ENCODE results near the gene METTL2A.
"Not testable (repeated sequence)": the region's sequence is repeated elsewhere in the genome, so short reads cannot be mapped to it uniquely, and the experiment has no call there.

Gene METTL2A

GRCh38 chr17:62473030-62473982, 49.6 kb downstream of the METTL2A start:
- DNase-seq = not testable (repeated sequence)

- DNase-seq = not testable (repeated sequence)
Measured at GRCh38 chr17:62477111-62477510, 53.4 kb downstream of the METTL2A start.

DNA sequence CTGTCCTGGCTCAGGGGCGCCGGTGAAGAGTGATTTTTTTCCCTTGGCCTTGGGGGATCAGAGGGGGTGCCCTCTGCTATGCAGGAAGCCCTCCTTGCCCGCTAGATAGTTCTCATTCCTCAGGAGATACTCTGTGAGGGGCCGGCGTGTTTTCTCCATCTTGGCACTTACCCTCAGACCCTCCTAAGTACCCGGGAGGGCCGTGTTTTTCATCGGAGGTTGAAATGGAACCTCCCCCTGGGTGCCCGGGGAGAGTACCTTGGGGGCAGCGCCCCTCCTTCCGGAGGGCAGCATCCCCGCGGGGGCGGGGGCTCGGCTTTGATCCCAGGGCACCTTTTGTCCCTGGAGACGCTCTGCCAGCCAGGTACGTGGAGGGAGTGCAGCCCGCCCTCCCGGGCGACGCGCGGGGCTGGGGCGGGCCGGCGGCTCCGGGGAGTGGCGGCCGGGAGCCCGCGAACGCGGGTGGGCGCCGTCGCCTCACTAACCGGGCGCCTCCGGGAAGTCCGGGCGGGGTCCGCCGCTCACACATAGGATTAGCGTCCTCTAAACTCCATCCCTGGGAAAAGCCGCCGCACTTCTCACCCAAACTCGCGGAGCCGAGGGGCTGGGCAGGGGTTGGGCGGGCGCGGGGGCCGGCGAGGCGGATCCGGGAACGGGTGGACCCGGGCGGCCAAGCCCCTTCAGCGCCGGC, 54.2 kb downstream of the METTL2A start:
- peak; percentile 21 for DNase-seq

DNA sequence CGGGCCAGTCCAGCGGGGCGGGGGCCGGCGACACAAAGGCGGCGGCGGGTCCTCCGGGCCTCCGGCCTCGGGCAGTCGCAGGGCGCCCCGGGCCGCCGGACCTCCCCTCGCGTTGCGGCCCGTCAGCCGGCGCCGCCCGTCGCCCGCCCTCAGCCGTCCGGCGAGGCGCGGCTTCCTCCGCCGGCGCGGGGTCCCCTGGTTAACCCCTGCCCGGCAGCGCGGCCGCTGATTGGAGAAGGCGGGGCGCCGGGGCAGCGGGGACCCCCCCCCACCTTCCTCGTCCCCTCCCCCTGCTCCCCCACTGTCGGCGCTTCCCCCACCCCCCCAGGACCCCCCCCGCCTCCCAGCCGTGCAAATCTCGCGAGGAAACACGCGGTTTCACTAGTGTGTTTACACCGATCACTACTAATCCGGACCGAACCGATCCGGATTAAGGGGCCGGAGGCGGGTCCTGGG, 54.8 kb downstream of the METTL2A start, which contains the start of gene TLK2:
TLK2 (plus strand) TSS at position 402 of the 456 bp plus-strand sequence. CDS start 2,301 bp downstream, outside the sequence.
- DNase-seq = peak; percentile 69

DNA sequence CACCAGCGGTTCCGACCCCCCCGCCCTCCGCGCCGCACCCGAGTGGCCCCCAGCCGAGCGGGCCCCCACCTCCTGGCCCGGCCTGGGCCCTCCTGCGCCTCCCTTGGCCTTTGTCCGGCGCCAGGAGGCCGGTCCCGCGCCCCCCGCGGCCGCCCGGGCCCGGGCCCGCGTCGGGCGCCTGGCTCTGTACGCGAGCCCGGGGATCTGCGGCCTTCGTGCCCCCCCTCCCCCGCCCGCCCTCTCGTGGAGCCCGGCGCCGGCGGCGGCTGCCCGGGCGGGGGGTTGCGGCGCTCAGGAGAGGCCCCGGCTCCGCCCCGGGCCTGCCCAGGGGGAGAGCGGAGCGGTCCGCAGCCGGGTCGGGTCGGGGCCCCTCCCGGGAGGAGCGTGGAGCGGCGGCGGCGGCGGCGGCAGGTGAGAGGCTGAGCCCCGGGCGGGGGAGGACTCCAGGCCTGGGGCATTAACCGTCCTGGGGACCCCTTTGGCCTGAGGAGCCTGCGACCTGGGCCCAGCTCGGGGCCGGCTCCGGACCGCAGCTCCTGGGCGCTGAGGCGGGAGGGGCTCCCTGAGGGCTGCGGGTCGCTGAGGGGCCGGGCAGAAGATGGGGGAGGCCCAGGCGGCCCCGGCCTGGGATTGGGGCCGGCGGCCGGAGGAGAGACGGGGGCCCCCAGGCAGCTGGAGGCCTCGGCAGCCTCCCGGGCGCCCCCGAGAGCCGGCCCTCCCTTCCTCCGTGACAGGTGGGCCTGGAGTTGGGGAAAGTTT, 55.4 kb downstream of the METTL2A start:
- not testable (repeated sequence) for DNase-seq

GRCh38 chr17:62479639-62480258, 56.1 kb downstream of the METTL2A start:
- DNase-seq = not testable (repeated sequence)

GRCh38 chr17:62482553-62482952, 58.9 kb downstream of the METTL2A start:
- not testable (repeated sequence) for DNase-seq

GRCh38 chr17:62490990-62491389, 67.3 kb downstream of the METTL2A start:
- DNase-seq = not testable (repeated sequence)

- not testable (repeated sequence) for DNase-seq
Measured at GRCh38 chr17:62493049-62493655, 69.5 kb downstream of the METTL2A start.

- not testable (repeated sequence) for DNase-seq
Measured at GRCh38 chr17:62494073-62494472, 70.4 kb downstream of the METTL2A start.

DNA sequence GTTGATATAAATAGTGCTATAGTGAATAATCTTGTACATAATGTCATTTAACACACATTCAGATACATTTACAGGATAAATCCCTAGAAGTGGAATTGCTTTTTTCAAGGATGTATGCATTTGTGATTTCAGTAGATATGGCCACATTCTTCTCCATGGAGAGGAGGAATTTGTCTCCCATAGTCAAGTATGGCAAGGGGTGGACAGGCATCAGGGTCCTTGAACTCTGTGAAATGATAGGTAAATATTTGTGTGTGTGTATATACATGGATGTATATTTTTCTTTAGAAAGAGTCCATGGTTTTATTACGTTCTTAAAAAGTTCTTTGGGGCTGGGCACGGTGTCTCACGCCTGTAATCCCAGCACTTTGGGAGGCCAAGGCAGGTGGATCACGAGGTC, 72.6 kb downstream of the METTL2A start:
- not testable (repeated sequence) for DNase-seq

DNA sequence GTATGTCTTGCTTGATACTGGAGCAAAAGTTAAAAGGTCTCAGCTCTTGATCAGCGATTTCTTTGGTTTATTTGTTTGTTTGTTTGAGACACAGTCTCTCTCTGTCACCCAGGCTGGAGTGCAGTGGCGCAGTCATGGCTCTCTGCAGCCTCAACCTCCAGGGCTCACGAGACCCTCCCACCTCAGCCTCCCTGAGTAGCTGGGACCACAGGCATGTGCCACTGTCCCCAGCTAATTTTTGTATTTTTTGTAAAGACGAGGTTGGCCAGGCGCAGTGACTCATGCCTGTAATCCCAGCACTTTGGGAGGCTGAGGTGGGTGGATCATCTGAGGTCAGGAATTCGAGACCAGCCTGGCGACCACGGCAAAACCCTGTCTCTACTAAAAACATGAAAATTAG, 75.1 kb downstream of the METTL2A start:
- DNase-seq = not testable (repeated sequence)

All from activated CD4-positive, alpha-beta T cell treated with anti-CD3 and anti-CD28 coated beads for 1 hour (primary cell).